Keratinocyte (primary cell): ENCODE measurements around the gene PRR5. TPM values are rescaled to one million over a fixed set of nuclear protein-coding genes. Genes with fewer than 3 reads are reported as not detected.

Experiments used
- DNase-seq: peaks from one replicate; pipeline ENCODE4 v3.0.0-alpha.2; 2011; ENCODE audit warnings: low read depth, missing footprints, low spot score
- FAIRE-seq: peaks from 2 replicates; lab custom pipeline; 2011; peaks lifted over from hg19 to GRCh38; lab: Jason Lieb, UNC
- H2AFZ ChIP-seq: 2 replicates; pipeline ENCODE4 v1.6.0; 2012; ENCODE audit warnings: low read length, control low read depth, inconsistent platforms; ENCODE audit not compliant: control insufficient read depth
- H3K27ac ChIP-seq: 2 replicates; pipeline ENCODE4 v1.5.1; 2011; ENCODE audit warnings: low read length; ENCODE audit not compliant: control insufficient read depth, insufficient read depth
- H3K27me3 ChIP-seq: 3 replicates; pipeline ENCODE4 v1.6.0; 2011; ENCODE audit warnings: low read length; ENCODE audit not compliant: control insufficient read depth, insufficient read depth; ENCODE audit errors: extremely low read depth
- H3K36me3 ChIP-seq, 2 experiments: 2 replicates in 1 of 2; 3 replicates in 1 of 2; pipeline ENCODE4 v1.5.1; 2011; ENCODE audit warnings: low read length in 2 of 2, mild to moderate bottlenecking in 1 of 2; ENCODE audit not compliant: control insufficient read depth in 2 of 2, insufficient read depth in 2 of 2; ENCODE audit errors: extremely low read depth in 1 of 2
- H3K4me1 ChIP-seq: 3 replicates; pipeline ENCODE4 v1.5.1; 2011; ENCODE audit warnings: low read length; ENCODE audit not compliant: control insufficient read depth, insufficient read depth; ENCODE audit errors: extremely low read depth
- H3K4me2 ChIP-seq: 3 replicates; pipeline ENCODE4 v1.6.0; 2011; ENCODE audit warnings: low read depth, low read length; ENCODE audit not compliant: control insufficient read depth, insufficient read depth; ENCODE audit errors: extremely low read depth
- H3K4me3 ChIP-seq, 3 experiments: fragments of 200-600 bp in 1 of 3; sonication (generic) in 1 of 3; 2 replicates in 2 of 3; 3 replicates in 1 of 3; pipeline ENCODE4 v1.5.1; 2011 to 2016; ENCODE audit warnings: low read length in 3 of 3, mild to moderate bottlenecking in 3 of 3, control low read depth in 2 of 3, inconsistent platforms in 1 of 3, low read depth in 1 of 3, mixed read lengths in 1 of 3, mixed run types in 1 of 3, moderate library complexity in 1 of 3; ENCODE audit not compliant: control insufficient read depth in 2 of 3, insufficient read depth in 2 of 3; ENCODE audit errors: extremely low read depth in 1 of 3
- H3K79me2 ChIP-seq: 2 replicates; pipeline ENCODE4 v1.6.0; 2012; ENCODE audit warnings: low read length; ENCODE audit not compliant: control insufficient read depth, insufficient read depth
- H3K9ac ChIP-seq: 3 replicates; pipeline ENCODE4 v1.6.0; 2011; ENCODE audit warnings: low read length; ENCODE audit not compliant: control insufficient read depth, insufficient read depth; ENCODE audit errors: extremely low read depth
- H3K9me1 ChIP-seq: 3 replicates; pipeline ENCODE4 v1.6.0; 2011; ENCODE audit warnings: low read length; ENCODE audit not compliant: control insufficient read depth, insufficient read depth; ENCODE audit errors: extremely low read depth
- H3K9me3 ChIP-seq: 2 replicates; pipeline ENCODE4 v1.5.1; 2012; ENCODE audit warnings: low read depth, low read length; ENCODE audit not compliant: control insufficient read depth
- H4K20me1 ChIP-seq: 3 replicates; pipeline ENCODE4 v1.6.0; 2011; ENCODE audit warnings: low read length; ENCODE audit not compliant: control insufficient read depth, insufficient read depth; ENCODE audit errors: extremely low read depth
- EZH2 ChIP-seq: IDR thresholded peaks from one replicate; pipeline ENCODE4 v1.6.1; 2012; ENCODE audit warnings: inconsistent platforms, mild to moderate bottlenecking, low read length, moderate library complexity
- dilution Hi-C: fragments of 300-500 bp; cut with MboI; formaldehyde crosslinking; loops from one replicate; pipeline ENCODE4 v1.7.0; 2020; ENCODE audit warnings: low sequenced_read_pairs; ENCODE audit not compliant: extremely low pct_ligation_motif_present
- polyA plus RNA-seq, 5 experiments: library from polyadenylated mRNA; depleted of rRNA in 3 of 5; stranded (reverse) in 3 of 5; stranded (forward) in 1 of 5; unstranded in 1 of 5; fragments of >200 nt; gene quantifications; 1 replicate in 1 of 5; 2 replicates in 3 of 5; 3 replicates in 1 of 5; pipeline versions ENCODE4 v1.2.1 to v1.2.3, GENCODE V29; 2011 to 2012; ENCODE audit warnings: missing spikeins in 2 of 5, low read depth in 1 of 5, low replicate concordance in 1 of 5
- TF ChIP-seq, protein P1 (sequence below), 3 experiments: IDR thresholded peaks in 1 of 3; conservative IDR thresholded peaks in 1 of 3; optimal IDR thresholded peaks in 1 of 3; 2 replicates in 2 of 3; 3 replicates in 1 of 3; pipeline versions ENCODE3 to v1.5.1; 2011; ENCODE audit warnings: low read length in 3 of 3, mild to moderate bottlenecking in 3 of 3, moderate library complexity in 2 of 3, control low read depth in 1 of 3, inconsistent platforms in 1 of 3; ENCODE audit not compliant: insufficient read depth in 2 of 3; ENCODE audit errors: extremely low read depth in 1 of 3

PRR5 gene
- polyA plus RNA-seq, 1 donor (not counting 4 experiments of a cell fraction or from before 2014, with no cell fraction given), result 9.1 TPM

DNA sequence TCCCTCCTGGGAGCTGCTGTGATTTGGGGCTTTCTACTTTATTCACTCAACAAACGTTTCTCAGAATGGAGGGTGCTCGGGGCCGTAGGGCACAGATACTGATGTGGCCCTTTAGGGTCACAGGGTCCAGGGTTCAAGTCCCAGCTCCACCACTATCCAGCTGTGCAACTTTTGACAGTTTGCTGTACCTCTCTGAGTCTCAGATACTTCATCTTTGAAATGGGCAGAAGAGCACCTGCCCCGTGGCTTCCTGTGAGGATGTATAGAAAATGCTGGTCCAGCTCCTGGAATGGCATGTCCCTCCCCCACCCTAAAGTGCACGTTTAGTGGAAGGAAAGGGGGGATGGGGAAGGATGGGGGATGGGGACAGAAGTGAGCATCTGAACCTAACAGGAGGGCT lies 21.9 kb upstream of the PRR5 start:
- Histone ChIP-seq H3K4me1 (peaks cover 15% of the 10 kb centered on the region), H3K79me2 (no peaks in the 10 kb centered on the region), H3K4me2 (no peak overlapping the region), H2AFZ (no peak overlapping the region), H3K9me1 (no peaks in the 10 kb centered on the region), H3K9ac (no peak overlapping the region), H4K20me1 (no peaks in the 10 kb centered on the region), H3K36me3 (no peaks in the 10 kb centered on the region), H3K9me3 (no peaks in the 10 kb centered on the region), H3K27ac (no peak overlapping the region), H3K4me3 (no peak overlapping the region), H3K27me3 (peaks cover 10% of the 10 kb centered on the region)
- TF ChIP-seq, protein P1, sequence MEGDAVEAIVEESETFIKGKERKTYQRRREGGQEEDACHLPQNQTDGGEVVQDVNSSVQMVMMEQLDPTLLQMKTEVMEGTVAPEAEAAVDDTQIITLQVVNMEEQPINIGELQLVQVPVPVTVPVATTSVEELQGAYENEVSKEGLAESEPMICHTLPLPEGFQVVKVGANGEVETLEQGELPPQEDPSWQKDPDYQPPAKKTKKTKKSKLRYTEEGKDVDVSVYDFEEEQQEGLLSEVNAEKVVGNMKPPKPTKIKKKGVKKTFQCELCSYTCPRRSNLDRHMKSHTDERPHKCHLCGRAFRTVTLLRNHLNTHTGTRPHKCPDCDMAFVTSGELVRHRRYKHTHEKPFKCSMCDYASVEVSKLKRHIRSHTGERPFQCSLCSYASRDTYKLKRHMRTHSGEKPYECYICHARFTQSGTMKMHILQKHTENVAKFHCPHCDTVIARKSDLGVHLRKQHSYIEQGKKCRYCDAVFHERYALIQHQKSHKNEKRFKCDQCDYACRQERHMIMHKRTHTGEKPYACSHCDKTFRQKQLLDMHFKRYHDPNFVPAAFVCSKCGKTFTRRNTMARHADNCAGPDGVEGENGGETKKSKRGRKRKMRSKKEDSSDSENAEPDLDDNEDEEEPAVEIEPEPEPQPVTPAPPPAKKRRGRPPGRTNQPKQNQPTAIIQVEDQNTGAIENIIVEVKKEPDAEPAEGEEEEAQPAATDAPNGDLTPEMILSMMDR (optimal IDR thresholded peaks at IDR 0.05 in 1 of 3, IDR thresholded peaks at IDR 0.05 in 1 of 3, conservative IDR thresholded peaks at IDR 0.05 in 1 of 3; ENCODE audit: extremely low read depth in 1 of 3, insufficient read depth in 2 of 3, low read length in 3 of 3), result no peak
- no peak for TF ChIP-seq EZH2
- FAIRE-seq (no peak), DNase-seq (no peak)
- dilution Hi-C loops, result no loop called here

DNA sequence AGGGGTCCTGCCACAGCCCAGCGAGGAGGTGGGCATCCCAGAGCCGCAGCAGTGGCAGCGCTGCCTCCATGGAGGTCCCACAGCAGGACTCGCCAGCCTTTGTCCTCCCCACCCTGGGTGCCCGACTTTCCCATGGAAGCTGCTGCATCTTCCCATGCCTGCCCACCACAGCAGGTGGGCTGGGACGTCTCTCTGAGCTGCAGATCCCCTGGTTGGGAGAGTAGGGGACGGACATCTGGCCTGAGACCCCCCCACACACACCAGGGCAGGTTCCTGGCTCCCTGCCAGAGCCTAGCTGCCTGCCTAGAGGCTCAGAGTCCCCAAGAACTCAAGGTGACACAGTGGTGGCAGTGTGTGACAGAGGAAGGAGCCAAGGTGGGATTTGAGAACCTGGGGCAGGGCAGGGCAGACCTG lies 21.5 kb upstream of the PRR5 start:
- no peaks in the 10 kb centered on the region for H3K9me3 ChIP-seq
- no peaks in the 10 kb centered on the region for H4K20me1 ChIP-seq
- peaks cover 19% of the 10 kb centered on the region for H3K4me1 ChIP-seq
- TF ChIP-seq EZH2, result no peak
- TF ChIP-seq, protein P1 (optimal IDR thresholded peaks at IDR 0.05 in 1 of 3, IDR thresholded peaks at IDR 0.05 in 1 of 3, conservative IDR thresholded peaks at IDR 0.05 in 1 of 3; ENCODE audit: extremely low read depth in 1 of 3, insufficient read depth in 2 of 3, low read length in 3 of 3), result no peak
- H3K9me1 ChIP-seq, result no peaks in the 10 kb centered on the region
- H3K27ac ChIP-seq, result no peak overlapping the region
- dilution Hi-C loops, result no loop called here
- no peak for FAIRE-seq
- no peak overlapping the region for H2AFZ ChIP-seq
- no peak overlapping the region for H3K4me3 ChIP-seq
- H3K27me3 ChIP-seq, result peaks cover 10% of the 10 kb centered on the region
- no peaks in the 10 kb centered on the region for H3K36me3 ChIP-seq
- DNase-seq, result no peak
- no peaks in the 10 kb centered on the region for H3K79me2 ChIP-seq
- no peak overlapping the region for H3K4me2 ChIP-seq
- no peak overlapping the region for H3K9ac ChIP-seq
